Prostate gland (tissue), 2 donors: ENCODE data around the gene EIF3L. TPM values are rescaled to one million over a fixed set of nuclear protein-coding genes. Genes with fewer than 3 reads are reported as not detected.
"Not testable (repeated sequence)": the region's sequence is repeated elsewhere in the genome, so short reads cannot be mapped to it uniquely, and the experiment has no call there.

Experiments
- DNase-seq: peaks from one replicate; pipeline ENCODE4 v3.0.0-alpha.2; 2019; ENCODE audit warnings: low spot score
- H3K27ac ChIP-seq, 2 donors: fragments of 200-600 bp; sonication (generic); 2 replicates each; pipeline ENCODE4 v1.5.1; 2017 to 2019
- H3K27me3 ChIP-seq: fragments of 200-600 bp; sonication (generic); replicated peaks from 2 replicates; pipeline ENCODE4 v1.5.1; 2019; ENCODE audit not compliant: insufficient read depth
- H3K36me3 ChIP-seq, 2 donors: fragments of 200-600 bp; sonication (generic); 1 replicate in 1 of 2; 2 replicates in 1 of 2; pipeline versions ENCODE4 v1.5.1 to v1.8.1; 2017 to 2019
- H3K4me1 ChIP-seq: fragments of 200-600 bp; sonication (generic); replicated peaks from 2 replicates; pipeline ENCODE4 v1.5.1; 2019
- H3K4me3 ChIP-seq, 2 donors: fragments of 200-600 bp; sonication (generic); 2 replicates each; pipeline ENCODE4 v1.5.1; 2017 to 2019
- H3K9me3 ChIP-seq: fragments of 200-600 bp; sonication (generic); 2 replicates; pipeline ENCODE4 v1.5.1; 2017
- CTCF ChIP-seq, 4 experiments: fragments of 200-600 bp in 2 of 4; fragments of 450-650 bp in 2 of 4; sonication (generic) in 2 of 4; IDR thresholded peaks; 1 replicate in 3 of 4; 2 replicates in 1 of 4; pipeline ENCODE4 v1.5.1; 2016 to 2019; ENCODE audit warnings: antibody characterized with exemption in 4 of 4, mild to moderate bottlenecking in 2 of 4, moderate library complexity in 2 of 4
- POLR2A ChIP-seq: fragments of 450-650 bp; IDR thresholded peaks from one replicate; pipeline ENCODE4 v1.6.1; 2016; ENCODE audit warnings: antibody characterized with exemption, mild to moderate bottlenecking
- POLR2AphosphoS5 ChIP-seq: sonication (generic); formaldehyde crosslinking; IDR thresholded peaks from one replicate; pipeline ENCODE4 v1.6.1; 2017; ENCODE audit warnings: antibody characterized with exemption
- WGBS: methylation state at CpG from one replicate; pipeline ENCODE4 v1.1.5; 2018; 5-methylcytosine and 5-hydroxymethylcytosine counted together
- intact Hi-C: fragments of 100-400 bp; cut with DNase I; formaldehyde crosslinking; loops from one replicate; pipeline ENCODE4 v1.14.2; 2022
- total RNA-seq, 2 donors: library from RNA; depleted of rRNA; stranded (reverse); fragments of >200 nt; gene quantifications; one replicate each; pipeline ENCODE4 v1.1.0, GENCODE V29; 2016

EIF3L gene
- total RNA-seq: 100 to 1,000 TPM; 385 to 501 TPM

GRCh38 chr22:37849089-37849751 lies at the start of gene EIF3L:
Gene EIF3L (plus strand): TSS chr22:37849419. CDS start chr22:37849450, 31 bp downstream.
- Histone ChIP-seq H3K9me3 (no peaks in the 10 kb centered on the region), H3K4me3 (peak within 1 kb of the TSS; percentile 64 to 84), H3K27ac (peak within 1 kb of the TSS; percentile 81 to 93), H3K27me3 (no peaks in the 10 kb centered on the region), H3K4me1 (peaks cover 9% of the 10 kb centered on the region), H3K36me3 (peaks cover 0 to 2% of the 10 kb centered on the region in 2 donors)
- under 1% methylated on average over 49 of the region's 49 CpGs for WGBS
- peak; percentile 91 for DNase-seq
- TF ChIP-seq POLR2AphosphoS5: peak; percentile 100
- TF ChIP-seq CTCF (IDR thresholded peaks at IDR 0.05): peak in 1 of 4 experiments; percentile 31
- TF ChIP-seq POLR2A: peak; percentile 82
- intact Hi-C loops: no loop called here

GRCh38 chr22:37799979-37800378 lies 49.2 kb upstream of the EIF3L start:
- H3K27ac ChIP-seq, H3K9me3 ChIP-seq, H3K27me3 ChIP-seq, intact Hi-C loops, H3K4me3 ChIP-seq, H3K36me3 ChIP-seq, DNase-seq, H3K4me1 ChIP-seq: not testable (repeated sequence)
- 76% methylated on average over 9 of the region's 9 CpGs for WGBS

- WGBS: 2% methylated on average over 12 of the region's 13 CpGs
- intact Hi-C loops: no loop called here
- H3K9me3 ChIP-seq: no peaks in the 10 kb centered on the region
- peak overlapping the region; percentile 82 to 94 for H3K27ac ChIP-seq
- no peak for DNase-seq
- no peaks in the 10 kb centered on the region for H3K27me3 ChIP-seq
- no peaks in the 10 kb centered on the region for H3K36me3 ChIP-seq
- peak in 1 of 4 experiments; percentile 8 for TF ChIP-seq CTCF (IDR thresholded peaks at IDR 0.05)
- TF ChIP-seq POLR2AphosphoS5: no peak
- H3K4me3 ChIP-seq: peak overlapping the region; percentile 57 to 63
- no peaks in the 10 kb centered on the region for H3K4me1 ChIP-seq
Observed at GRCh38 chr22:37801946-37802309, 47.3 kb upstream of the EIF3L start.

- Histone ChIP-seq H3K4me1 (no peaks in the 10 kb centered on the region), H3K36me3 (no peaks in the 10 kb centered on the region), H3K27me3 (no peaks in the 10 kb centered on the region), H3K9me3 (no peaks in the 10 kb centered on the region), H3K27ac (peak overlapping the region; percentile 82 to 94), H3K4me3 (peak overlapping the region; percentile 57 to 63)
- intact Hi-C loops: no loop called here
- WGBS: 2% methylated on average over 62 of the region's 63 CpGs
- TF ChIP-seq CTCF (IDR thresholded peaks at IDR 0.05) (peak in 1 of 4 experiments; percentile 10), POLR2A (peak; percentile 48), POLR2AphosphoS5 (no peak)
- DNase-seq: no peak
Observed at GRCh38 chr22:37802310-37803194, 46.7 kb upstream of the EIF3L start.

- intact Hi-C loops: no loop called here
- peak overlapping the region in 1 of 2 donors; percentile 63 for H3K4me3 ChIP-seq
Observed at GRCh38 chr22:37803195-37803638, 46.0 kb upstream of the EIF3L start.

More at GRCh38 chr22:37803195-37803638, 46.0 kb upstream of the EIF3L start:
- DNase-seq: no peak
- no peaks in the 10 kb centered on the region for H3K9me3 ChIP-seq
- H3K27me3 ChIP-seq: no peaks in the 10 kb centered on the region
- no peaks in the 10 kb centered on the region for H3K36me3 ChIP-seq
- peak overlapping the region; percentile 7 to 94 for H3K27ac ChIP-seq
- WGBS: 47% methylated on average over 16 of the region's 16 CpGs
- TF ChIP-seq POLR2AphosphoS5: no peak
- no peak for TF ChIP-seq CTCF (IDR thresholded peaks at IDR 0.05)
- no peak for TF ChIP-seq POLR2A
- no peaks in the 10 kb centered on the region for H3K4me1 ChIP-seq
